NCI-H146 treated with DMSO at 0.1 percent for 48 hours (cell line): Measurements from ENCODE around the gene ATF1.
"Not testable (repeated sequence)": the region's sequence is repeated elsewhere in the genome, so short reads cannot be mapped to it uniquely, and the experiment has no call there.

Experiments used
- DNase-seq: peaks from one replicate; lab custom pipeline; 2025; ENCODE audit not compliant: unreplicated experiment; lab: John Stamatoyannopoulos, UW

Gene ATF1

DNA sequence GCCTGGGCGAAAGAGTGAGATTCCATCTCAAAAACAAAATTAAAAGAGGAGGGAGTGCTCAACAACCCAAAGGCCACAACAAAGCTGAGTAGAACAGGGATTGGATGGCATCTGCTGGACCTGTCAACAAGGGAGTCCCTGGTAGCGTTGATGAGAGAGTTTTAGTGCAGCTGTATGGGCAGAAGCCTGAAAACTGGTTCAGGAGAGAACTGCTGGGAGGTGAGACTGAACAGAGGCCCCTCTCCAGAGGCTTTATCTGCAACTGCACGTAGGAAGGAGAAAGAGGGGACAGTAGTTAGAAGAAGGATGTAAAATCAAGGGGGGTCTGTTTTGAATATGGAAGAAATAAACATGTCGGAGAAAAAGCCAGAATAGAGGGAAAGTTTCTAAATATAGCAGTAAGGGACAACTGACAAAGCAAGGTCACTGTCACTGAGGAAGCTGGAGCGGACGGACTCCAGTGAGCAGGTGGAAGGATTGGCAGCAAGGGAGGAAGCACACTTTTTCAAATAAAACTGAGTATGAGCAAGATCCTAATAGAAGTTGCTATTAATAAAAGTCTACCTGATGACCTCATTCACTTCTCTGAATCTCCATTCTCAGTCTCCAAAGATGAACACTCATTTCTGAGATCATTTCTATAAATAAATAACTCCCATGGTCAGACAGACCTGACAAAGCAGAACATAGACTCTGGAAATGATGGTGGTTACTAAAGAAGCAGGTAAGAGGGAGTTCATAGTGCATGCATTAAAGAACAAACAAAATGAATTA, 11.8 kb upstream of the ATF1 start:
- no peak for DNase-seq

DNA sequence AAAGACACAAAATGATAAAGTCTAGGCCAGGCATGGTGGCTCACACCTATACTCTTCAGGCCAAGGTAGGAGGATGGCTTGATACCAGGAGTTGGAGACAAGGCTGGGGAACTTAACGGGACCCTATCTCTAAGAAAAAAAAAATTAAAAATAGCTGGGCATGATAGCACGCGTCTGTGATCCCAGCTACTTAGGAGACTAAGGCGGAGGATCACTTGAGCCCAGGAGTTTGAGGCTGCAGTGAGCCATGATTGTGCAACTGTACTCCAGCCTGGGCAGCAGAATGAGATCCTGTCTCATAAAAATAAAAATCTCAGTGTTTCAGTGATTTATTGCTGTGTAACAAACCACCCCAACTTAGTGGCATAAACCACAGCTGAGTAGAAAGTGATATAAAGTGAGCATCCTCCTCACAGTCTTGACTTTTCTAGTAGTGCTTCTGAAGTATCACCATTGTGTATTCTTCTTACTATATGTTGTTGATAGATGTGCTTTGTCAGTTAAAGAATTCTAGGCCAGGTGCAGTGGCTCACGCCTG, 10.6 kb upstream of the ATF1 start:
- no peak for DNase-seq

DNA sequence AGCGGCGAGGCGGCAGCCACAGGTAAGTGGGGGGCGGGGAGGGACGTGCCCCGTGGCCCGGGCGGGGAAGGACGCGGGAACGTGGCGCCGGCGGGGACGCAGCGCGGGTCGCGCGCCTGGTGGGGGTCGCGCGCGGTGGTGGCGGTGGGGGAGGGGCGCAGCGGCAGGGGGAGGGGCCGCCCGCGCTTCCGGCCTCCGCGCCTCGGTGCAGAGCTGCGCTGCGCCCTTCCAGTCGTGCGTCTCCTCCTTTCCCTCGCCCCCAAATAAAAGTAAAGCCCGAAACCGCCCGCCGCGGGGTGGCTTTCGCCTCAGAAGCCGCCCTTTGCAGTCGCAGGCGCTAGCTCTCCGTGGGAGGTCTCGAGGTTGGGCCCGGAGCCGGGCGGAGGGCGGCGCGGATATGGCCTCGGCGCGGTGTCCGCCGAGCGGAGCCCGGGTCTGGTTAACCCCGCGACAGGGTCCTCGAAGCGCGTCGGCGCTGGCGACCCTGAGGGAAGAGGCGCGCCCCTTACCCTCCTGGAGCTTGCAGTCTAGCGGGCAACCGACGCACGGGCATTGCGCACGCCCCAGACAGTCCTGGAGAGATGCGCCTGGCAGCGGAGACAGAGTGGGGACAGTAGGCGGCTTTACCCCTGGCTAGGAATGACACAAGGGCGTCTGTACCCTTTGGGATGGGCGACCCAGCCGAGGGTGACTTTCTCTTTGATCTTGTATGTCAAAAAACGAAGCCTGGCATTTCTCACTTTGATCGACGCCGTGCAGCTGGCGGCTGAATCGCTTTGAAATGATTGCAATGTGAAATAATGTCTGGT, 589 bp downstream of the ATF1 start:
- peak; percentile 66 for DNase-seq

DNA sequence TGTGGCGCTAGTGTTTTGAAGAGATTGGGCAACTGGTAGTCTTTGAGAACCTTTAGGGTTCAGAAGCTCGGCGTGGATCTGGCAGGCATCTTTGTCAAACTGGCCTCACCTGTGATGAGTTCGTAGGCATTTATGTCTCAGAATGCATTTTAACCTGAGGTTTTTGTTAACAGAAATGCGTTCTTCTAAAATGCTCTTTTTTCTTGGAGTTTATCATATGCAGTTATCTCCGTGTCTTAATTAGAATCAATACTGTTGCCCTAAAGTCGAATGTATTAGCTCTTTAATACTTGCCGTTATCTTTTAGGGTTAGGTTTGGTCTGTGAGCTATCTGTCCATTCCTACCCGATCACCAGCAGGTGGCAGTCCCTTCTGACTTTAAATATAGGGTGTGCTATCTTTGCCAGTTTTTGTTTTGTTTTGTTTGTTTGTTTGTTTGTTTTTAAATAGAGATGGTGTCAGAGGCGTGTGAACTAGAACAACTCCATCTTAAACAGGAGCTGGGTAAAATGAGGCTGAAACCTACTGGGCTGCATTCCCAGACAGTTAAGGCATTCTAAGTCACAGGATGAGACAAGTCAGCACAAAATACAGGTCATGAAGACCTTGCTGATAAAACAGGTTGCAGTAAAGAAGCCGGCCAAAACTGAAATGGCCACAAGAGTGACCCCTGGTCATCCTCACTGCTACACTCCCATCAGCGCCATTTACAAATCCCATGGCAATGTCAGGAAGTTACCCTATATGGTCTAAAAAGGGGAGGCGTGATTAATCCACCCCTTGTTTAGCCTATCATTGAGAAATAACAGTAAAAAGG, 1.4 kb downstream of the ATF1 start:
- DNase-seq = peak; percentile 55

GRCh38 chr12:50768391-50768790, 4.5 kb downstream of the ATF1 start:
- DNase-seq = no peak

DNA sequence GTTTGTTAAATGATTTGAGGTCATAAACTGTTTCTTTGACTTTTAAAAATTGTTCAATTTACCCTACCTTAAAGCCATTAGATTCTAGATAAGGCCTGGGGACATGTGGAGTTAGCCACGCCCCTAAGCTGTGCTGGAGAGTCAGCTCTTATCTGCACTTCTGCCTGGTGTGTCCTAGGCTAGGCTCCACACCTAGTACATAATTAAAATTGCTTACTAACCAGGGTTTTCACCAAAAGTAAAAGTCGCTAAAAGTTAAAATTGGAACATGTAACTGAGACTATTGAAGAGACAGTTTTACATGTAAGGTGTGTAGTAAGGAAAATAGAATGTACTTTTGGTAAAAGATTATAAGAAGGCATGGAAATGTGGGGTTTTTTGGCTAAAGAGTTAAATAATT, 4.9 kb downstream of the ATF1 start:
- not testable (repeated sequence) for DNase-seq

DNA sequence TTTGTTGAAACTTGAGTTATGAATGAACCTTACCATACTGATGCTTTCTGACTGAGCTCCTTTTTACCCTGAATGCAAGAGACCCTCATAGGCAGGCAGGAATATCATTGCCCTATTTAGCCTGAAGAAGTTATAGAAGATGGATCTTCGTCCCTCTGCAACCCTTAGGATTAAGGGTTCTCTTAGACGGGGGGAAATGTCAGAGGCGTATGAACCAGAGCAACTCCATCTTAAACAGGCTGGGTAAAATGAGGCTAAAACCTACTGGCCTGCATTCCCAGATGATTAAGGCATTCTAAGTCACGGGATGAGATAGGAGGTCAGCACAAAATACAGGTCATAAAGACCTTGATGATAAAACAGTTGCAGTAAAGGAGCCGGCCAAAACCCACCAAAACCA, 7.5 kb downstream of the ATF1 start:
- no peak for DNase-seq

DNA sequence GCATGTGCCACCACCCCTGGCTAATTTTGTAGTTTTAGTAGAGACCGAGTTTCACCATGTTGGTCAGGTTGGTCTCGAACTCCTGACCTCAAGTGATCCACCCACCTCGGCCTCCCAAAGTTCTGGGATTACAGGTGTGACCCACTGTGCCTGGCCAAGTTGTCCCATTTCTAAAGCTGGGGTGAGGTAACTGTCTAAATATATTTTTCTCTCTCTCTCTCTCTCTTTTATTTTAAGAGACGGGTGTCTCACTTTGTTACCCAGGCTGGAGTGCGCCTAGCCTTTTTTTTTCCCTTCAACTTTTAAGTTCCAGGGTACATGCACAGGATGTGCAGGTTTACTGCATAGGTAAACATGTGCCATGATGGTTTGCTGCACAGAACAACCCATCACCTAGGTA, 8.6 kb downstream of the ATF1 start:
- no peak for DNase-seq

- no peak for DNase-seq
Observed at GRCh38 chr12:50772877-50773276, 9.0 kb downstream of the ATF1 start.

DNA sequence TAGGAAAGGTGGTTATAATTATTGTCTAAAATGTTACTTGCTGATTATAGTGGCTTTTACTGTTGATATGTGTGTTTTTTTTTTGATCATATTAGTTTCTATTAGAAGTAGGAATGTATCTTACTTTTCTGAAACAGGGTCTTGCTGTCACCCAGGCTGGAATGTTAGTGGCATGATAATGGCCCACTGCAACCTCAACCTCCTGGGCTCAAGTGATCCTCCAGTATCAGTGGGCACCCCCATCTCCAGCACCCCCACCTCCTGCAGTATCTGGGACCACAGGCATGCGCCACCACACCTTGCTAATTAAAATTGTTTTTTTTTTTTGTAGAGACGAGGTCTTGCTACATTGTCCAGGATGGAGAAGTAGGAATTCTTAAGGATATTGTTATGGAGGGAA, 11.3 kb downstream of the ATF1 start:
- DNase-seq = no peak

- DNase-seq = no peak
Observed at GRCh38 chr12:50776749-50777728, 13.1 kb downstream of the ATF1 start.

- DNase-seq = no peak
Observed at GRCh38 chr12:50778663-50779590, 15.0 kb downstream of the ATF1 start.

GRCh38 chr12:50780013-50780412, 16.1 kb downstream of the ATF1 start:
- no peak for DNase-seq

DNA sequence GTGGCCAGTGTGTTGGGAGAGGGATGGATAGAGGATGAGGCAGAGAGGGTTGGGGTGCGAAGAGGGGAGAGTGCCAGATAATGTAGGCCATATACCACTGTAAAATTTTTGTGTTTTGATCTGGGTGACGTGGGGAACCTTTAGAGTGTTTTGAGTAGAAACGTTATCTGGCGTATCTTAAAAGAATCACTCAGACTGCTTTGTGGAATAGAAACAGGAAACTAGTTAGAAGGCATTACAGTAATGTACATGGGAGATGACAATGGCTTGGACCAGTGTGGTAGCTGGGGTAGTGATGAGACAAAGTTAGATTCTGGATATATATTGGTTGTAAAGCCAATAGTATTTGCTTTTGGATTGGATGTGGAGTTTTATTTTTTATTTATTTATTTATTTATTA, 20.6 kb downstream of the ATF1 start:
- DNase-seq = no peak

- DNase-seq = no peak
Observed at GRCh38 chr12:50785406-50786001, 21.6 kb downstream of the ATF1 start.

- DNase-seq = no peak
Observed at GRCh38 chr12:50786498-50787231, 22.8 kb downstream of the ATF1 start.

- DNase-seq = no peak
Observed at GRCh38 chr12:50787618-50788017, 23.7 kb downstream of the ATF1 start.

- DNase-seq = no peak
Observed at GRCh38 chr12:50788561-50788960, 24.7 kb downstream of the ATF1 start.
